SK-N-MC (cell line): ENCODE measurements around the gene COL27A1.

Experiments
- EZH2 ChIP-seq: fragments of 200-600 bp; sonication (generic); IDR thresholded peaks from one replicate; pipeline ENCODE4 v1.6.1; 2017; ENCODE audit warnings: antibody characterized with exemption
- POLR2AphosphoS5 ChIP-seq: IDR thresholded peaks from 2 replicates; pipeline ENCODE4 v1.6.1; 2012; ENCODE audit warnings: mild to moderate bottlenecking, low read depth, low read length, borderline replicate concordance

- no peak for TF ChIP-seq POLR2AphosphoS5
- no peak for TF ChIP-seq EZH2
These were observed 32.5 kb downstream of the COL27A1 start for GRCh38 chr9:114187827-114188226.
